Stimulated activated CD4-positive, alpha-beta T cell treated with anti-CD3 and anti-CD28 coated beads, Interleukin-15, amount 100 ng/mL, for 1 hour (primary cell): ENCODE data around the gene RCAN3.
A peak's percentile ranks its signal among the peaks of the same experiment; 100 is the strongest.
"Not testable (repeated sequence)": the region's sequence is repeated elsewhere in the genome, so short reads cannot be mapped to it uniquely, and the experiment has no call there.

Experiments used
- DNase-seq, 2 donors: peaks; one replicate each; pipeline ENCODE4 v3.0.0-alpha.2; 2020; ENCODE audit warnings: low read depth in 1 of 2, low spot score in 1 of 2

Gene RCAN3

DNA sequence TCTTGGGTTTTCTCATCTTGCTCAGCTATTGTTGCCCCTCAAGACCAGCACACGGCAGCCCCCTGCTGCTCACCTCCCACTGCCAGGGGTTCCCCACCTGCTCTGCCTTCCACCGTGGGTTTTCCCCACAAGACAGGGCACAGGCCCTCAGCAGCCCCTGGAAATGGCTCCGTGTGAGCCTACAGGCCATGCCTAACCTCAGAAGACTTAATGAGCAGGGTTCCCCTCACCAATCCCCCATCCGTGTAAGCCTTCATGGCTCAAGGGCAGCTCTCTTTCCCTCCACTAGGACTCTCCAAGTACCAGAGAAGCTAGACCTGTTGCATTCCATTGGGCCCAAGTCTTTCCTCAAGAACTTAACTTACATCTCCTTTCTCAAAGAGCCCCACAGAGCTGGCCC, 18.4 kb upstream of the RCAN3 start:
- no peak for DNase-seq

DNA sequence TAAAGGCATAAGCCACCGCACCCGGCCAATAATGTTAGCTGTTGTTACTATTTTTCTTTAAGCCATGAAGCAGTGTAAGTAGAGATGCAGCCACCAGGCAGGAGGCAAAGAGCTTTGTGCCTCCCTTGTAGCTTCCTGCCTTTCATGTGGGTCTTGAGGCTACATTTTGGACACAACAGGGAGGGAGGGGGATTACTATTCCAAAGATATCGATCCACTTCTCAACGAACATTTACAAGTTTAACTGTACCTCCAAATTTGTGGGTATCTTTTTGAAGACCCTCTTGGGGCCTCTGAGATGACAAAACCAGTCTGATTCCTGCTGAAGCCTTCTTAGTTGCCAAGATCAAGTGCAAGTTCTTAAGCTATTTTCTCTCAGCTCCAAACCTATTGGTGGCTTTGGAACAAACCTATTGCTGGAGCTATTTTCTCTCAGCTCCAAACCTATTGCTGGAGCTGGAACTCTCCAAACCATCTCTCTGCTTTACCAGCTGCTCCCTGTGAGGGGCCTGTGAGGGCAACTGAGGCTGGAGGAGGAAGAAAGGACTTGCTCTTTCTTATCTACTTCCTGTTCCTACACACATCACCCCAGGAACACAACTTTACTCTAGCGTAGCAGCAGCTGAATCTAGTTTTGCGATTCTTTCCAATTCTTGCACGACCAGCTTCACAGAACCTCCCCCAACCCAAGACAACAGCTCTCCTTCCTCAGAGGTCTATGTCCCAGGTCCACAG, 16.1 kb upstream of the RCAN3 start:
- no peak for DNase-seq

DNA sequence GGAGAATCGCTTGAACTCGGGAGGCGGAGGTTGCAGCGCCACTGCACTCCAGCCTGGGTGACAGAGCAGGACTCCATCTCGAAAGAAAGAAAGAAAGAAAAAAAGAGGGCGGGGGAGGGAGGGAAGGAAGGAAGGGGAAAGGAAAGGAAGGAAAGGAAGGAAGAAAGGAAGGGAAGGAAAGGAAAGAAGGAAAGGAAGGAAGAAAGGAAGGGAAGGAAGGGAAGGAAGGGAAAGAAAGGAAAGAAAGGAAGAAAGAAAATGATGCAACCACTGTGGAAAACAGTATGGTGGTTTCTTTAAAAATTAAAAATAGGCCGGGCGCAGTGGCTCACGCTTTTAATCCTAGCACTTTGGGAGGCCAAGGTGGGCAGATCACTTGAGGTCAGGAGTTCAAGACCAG, 15.2 kb upstream of the RCAN3 start:
- no peak for DNase-seq

DNA sequence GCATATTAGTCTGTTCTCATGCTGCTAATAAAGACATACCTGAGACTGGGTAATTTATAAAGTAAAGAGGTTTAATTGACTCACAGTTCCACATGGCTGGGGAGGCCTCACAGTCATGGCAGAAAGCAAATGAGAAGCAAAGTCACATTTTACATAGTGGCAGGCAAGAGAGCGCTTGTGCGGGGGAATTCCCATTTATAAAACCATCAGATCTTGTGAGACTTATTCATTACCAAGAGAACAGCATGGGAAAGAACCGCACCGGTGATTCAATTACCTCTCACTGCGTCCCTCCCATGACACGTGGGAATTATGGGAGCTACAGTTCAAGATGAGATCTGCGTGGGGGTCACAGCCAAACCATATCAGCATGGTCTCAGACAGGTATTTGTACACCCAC, 14.5 kb upstream of the RCAN3 start:
- DNase-seq: peak in 1 of 2 donors; percentile 36

DNA sequence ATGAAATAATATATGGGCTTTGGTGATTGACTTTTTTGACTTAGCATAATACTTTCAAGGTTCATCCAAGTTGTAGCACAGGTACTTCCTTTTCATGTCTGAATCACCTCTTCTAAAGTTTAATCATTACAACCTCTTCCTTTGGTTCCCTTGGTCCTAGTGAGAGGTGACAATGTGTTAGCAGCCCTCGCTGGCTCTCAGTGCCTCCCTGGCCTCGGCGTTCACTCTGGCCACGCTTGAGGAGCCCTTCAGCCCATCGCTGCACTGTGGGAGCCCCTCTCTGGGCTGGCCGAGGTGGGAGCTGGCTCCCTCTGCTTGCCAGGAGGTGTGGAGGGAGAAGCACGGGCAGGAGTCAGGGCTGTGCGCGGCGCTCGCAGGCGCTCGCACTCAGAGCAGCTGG, 13.0 kb upstream of the RCAN3 start:
- no peak for DNase-seq

DNA sequence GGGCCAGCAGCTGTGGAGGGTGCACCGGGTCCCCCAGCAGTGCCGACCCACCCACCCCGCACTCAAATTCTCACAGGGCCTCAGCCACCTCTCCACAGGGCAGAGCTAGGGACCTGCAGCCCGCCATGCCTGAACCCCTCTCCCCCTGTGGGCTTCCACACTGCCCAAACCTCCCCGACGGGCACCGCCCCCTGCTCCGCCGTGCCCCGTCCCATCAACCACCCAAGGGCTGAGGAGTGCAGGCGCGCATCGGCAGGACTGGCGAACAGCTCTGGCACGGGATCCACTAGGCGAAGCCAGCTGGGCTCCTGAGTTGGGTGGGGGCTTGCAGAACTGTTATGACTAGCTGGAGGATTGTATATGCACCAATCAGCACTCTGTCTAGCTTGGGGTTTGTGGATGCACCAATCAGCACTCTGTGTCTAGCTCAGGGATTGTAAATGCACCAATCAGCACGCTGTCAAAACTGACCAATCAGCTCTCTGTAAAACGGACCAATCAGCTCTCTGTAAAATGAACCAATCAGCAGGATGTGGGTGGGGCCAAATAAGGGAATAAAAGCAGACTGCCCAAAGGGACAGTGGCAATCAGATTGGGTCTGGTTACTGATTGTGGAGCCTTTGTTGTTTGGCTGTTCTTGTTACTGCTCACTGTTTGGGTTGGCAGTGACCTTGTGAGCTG, 12.4 kb upstream of the RCAN3 start:
- no peak for DNase-seq

DNA sequence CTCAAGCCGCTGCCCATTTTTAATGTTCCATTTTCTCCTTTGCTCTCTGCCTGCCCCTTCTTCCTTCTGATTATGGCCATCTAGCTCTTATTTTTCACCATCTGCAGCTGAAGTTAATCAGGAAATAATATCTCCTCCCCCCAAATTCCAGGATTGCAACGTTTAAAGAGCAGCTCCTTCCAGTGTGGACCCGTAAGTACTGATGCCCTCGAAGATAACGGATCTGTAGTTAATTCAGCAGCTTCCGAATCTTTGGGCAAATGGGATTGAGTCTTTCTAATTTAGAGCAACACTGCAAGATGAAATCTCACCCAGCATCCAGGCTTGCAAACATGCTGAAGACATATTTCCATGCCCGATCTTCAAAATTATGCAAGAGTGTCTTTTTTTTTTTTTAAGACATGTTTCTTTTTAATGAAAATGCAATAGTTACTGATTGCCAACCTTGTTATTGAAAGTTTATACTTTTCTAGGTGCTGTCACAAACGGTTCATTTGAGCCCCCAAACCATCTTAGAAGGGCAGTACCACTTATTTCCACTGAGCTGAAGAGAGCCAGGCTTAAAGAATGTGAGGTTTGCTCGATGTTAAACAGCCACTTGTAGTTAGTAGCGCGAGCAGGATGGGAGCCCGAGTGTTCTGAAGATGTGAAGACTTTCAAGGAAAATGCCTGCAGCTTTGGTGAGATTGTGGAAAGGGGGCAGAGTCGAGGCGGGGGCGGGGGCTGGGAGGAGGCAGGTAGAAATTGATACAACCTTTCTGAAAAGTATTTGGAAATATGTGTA, 10.9 kb upstream of the RCAN3 start:
- DNase-seq: no peak

DNA sequence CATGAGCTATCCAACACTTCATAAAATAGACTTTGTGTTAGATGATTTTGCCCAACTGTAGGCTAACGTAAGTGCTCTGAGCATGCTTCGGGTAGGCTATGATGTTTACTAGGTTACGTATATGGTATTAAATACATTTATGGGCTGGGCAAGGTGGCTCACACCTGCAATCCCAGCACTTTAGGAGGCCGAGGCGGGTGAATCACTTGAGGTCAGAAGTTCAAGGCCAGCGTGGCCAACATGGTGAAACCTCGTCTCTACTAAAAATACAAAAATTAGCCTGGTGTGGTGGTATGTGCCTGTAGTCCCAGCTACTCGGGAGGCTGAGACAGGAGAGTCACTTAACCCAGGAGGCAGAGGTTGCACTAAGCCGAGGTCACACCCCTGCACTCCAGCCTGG, 9.7 kb upstream of the RCAN3 start:
- not testable (repeated sequence) for DNase-seq

DNA sequence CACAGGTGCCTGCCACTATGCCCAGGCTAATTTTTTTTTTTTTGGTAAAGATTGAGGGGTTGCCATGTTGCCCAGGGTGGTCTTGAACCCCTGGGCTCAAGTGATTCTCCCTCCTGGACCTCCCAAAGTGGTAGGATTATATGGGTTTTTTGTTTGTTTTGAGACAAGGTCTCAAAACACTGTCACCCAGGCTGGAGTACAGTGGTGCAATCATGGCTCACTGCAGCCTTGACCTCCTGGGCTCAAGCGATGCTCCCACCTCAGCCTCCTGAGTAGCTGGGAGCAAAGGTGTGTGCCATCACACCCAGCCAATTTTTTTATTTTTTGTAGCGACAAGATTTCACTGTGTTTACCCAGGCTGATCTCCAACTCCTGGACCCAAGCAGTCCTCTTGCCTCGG, 8.9 kb upstream of the RCAN3 start:
- DNase-seq: no peak

DNA sequence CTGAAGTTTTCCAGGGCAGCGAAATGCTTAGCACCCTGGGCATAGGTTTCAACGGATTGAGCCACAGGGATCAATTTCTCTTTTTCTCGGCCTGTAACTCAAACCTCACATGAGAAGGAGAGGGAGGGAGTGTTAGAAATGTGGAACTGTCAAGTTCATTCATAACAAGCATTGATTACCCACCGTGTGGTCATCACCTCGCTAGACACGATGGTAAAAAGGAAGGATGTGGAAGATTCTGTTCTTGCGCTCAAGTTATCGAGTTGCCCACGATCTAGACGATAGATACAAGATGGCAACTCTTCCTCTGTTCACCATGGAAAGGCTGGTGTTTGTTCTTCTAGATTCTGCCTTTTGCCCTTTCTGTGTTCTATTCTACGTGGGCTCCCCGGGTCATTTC, 4.0 kb upstream of the RCAN3 start:
- DNase-seq: no peak

DNA sequence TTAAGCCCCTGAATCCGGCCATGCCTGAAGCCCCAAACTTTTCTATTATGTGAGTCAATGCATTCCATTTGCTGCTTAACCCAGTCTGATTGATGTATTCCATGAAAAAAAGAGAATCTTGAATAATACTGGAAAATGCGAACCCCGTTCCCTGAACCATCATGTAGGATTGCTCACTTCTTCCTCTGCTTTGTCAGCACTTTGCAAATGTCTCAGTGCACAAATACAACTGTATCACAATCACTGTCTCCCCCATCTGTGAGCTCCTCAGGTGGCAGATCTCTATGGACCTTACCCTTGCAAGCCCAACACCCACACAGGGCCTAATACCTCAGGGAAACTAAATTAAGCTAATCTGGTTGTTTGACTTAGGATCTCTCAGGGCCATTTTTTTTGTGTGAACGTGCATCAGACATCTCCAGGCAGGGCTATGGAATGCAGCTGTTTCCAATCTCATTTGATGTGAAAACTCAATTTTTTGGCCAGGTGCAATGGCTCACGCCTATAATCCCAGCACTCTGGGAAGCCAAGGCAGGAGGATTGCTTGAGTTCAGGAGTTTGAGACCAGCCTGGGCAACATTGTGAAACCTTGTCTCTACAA, 2.1 kb upstream of the RCAN3 start:
- DNase-seq: no peak

DNA sequence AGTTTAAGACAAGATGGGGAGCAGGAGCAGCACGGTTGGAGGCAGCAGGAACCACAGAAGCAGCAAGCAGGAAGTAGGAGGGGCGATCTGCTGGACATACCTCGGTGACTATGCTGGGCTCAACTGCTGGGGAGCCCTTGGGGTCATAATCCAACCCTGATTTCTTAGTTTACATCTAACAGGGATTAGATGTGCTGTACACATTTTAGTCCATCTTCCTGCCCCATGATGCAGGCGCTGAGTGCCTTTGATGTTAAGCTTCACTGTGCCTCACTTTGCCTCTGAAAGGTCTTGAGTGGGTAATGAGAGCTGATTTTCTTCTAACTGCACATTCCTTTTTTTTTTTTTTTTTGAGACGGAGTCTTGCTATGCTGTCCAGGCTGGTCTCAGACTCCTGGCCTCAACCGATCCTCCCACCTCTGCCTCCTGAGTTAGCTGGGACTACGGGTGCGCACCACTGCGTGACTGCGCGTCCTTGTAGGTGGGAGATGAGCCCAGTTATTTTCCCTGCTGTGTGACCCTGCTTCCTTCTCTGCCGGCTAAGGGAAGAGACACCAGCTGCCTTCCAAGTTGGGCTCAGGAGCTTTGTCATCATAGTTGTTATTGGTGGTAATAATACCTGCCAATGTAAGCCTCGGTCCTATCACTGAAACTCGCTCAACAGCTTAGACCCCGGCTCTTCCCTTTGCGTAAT, 1.1 kb upstream of the RCAN3 start:
- no peak for DNase-seq

DNA sequence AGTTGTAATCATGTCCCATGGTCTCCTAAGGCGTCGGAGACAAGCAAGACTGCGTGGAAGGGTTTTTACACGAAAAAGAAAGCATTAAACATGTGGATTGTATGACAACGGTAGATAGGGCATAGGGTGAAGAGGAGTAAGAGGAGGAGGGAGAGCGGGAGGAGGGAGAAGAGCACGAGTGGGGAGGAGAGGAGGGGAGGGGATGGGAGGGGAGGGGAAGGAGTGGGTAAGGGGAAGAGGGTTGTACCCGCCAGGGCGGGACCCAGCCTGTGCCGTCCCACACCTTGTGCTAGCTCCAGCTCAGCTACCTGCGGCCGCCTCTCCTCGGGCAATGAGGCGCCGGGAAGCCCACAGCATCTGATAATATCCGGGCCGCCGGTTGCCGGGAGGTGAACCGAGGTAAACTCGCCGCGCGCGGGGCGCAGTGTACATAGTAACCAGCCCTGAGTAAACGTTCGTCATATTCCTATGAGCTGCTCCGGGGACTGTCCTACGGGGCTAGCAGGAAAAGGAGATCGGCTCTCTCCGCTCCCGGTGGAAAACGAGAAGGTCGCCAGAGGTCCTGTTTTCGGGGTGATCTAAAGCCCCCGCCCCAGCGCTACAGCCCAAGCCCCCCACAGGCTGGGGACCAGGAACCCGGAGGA, 449 bp upstream of the RCAN3 start:
- peak; percentile 61 to 62 for DNase-seq

DNA sequence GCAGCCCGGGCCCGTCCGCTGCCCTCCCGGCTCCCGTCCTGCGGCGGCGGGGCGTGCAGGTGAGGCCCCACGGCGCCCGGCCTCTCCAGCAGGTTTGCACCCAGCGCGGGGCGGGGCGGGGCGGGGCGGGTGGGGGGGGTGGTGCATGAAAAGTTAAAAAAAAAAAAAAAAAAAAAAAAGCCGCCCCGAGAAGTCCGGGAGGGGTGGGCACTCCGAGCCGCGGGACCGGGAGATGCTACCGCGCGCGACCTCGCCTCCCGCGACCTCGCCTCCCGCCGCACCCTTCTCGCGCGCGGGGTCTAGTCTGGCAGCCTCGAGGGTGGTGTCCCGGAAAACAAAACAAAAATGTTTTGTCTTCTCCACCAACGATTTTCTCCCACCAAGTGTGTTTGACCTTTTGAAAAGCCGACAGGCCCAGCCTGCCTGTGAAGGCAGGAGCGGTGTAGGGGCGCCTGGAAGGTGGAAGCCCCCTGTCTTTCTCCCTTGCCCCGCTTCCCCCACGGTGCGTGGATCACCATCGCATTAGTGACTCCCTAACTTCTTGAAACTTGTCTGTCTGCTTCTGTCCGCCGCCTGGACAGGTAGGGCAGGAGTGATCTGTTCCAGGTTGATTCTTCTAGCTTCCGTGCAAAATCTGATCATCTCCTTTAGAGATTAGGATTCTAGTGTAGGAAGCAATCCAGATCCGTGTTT, 569 bp downstream of the RCAN3 start:
- no peak for DNase-seq

DNA sequence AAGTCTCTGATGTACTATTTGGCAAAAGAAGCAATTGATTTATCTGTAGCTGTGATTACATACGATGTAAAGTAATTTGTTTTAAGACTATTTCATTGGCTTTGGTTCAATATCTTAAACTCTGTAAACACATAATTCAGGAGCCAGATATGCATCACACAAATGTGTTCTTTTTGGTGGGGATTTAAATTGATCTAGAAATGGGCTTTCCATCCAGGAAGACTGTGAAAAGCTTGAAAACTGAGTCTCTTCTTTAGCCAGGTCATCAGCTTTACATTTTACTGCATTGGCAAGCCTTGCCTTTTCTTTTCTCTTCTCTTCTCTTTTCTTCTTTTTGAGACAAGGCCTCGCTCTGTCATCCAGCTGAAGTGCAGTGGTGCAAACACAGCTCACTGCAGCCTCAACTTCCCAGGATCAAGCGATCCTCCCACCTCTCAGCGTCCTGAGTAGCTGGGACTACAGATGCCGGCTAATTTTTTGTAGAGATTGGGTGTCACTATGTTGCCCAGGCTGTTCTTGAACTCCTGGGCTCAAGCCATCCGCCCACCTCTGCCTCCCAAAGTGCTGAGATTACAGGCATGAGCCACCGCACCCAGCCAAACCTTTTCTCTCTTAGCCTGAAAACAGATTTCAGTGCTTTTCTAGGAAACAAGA, 1.4 kb downstream of the RCAN3 start:
- DNase-seq: no peak

DNA sequence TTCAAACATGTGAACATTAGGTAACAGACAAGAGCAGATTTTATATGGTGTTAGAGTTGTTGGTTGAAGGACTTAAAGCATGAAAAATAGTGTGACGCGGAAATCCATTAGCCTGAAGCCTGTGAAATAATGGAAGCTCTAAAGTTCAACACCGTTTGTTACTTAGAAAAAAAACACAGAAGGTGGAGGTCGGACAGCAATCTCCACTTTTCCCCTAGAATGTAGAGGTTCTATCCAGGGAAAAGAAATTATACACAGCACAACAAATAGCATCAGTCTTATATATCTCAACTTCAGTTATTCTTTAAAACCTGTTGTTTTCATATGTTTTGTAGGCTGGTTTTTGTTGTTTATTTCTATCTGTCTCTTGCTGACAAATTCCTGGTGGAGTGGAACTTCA, 1.9 kb downstream of the RCAN3 start:
- no peak for DNase-seq

DNA sequence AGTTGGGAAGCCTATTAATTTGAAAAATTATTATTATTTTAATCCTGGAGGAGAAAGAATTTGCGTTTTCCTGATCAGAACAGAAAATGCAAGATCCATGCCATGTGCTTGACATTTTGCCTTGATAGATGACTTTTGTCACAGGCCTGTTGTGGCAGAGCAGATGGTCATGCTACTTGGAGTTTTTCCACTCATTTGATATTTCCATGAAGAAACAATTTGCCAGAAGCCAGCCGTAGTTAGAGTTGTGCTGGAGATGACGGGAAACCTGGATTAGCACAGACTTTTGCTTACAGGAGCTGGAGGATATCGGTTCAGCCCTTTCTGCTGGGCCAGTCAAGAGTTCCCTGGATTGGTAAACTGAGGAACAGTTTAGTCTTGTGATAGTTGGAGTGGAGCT, 3.2 kb downstream of the RCAN3 start:
- no peak for DNase-seq

DNA sequence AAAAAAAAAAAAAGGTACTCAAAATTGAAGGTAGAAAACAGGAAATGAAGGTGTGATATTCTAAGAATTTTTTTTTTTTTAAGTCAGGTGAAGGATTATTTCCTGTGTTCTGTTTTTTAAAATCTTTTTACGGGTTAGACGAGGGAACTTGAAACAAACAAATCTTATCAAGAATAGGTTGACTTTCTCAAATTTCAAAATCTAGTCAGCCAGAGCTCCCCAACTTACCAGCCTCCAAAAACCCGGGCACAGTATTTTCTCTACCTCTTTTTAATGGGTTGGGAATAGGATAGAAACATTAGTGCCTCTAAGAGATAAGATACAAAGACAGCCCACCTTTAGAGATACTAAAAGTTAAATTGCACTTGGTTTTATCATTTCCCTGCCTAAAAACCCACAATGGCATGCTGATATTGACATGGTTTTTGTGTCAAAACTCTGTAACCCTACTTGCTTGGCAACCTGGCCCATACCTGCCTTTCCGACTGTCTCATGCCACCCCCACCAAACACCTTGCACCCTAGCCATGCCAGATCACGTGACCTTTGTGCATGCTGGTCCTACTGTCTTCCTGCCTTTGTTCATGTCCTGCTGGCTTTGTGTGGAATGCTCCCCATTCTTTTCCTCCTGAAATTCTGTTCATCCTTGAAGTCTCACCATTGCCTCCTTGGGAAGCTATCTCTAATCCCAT, 4.2 kb downstream of the RCAN3 start:
- DNase-seq: no peak

DNA sequence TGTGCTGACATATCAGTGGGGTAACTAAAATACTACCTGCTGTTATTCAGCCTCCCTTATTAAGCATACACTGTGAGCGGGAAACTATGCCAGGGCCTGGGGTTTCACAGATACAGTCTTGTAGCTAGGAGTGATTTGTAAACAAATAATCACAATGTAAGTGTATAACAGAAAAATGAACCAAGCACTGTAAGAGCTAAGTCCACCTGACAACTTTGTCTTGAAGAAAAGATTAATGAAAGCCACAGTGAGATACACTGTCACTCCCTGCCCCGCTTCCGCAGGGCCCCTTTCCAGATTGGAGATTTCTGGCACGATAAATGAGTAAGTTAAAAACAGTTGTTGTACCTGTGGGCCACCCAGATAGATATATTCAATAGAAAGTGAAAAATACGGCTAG, 4.8 kb downstream of the RCAN3 start:
- DNase-seq: no peak
